HCT116 (cell line): ENCODE data around the gene CMIP. TPM values are rescaled to one million over a fixed set of nuclear protein-coding genes. Genes with fewer than 3 reads are reported as not detected.

Experiments
- ATAC-seq: fragments of 200-7000 bp; cut with Tn5 transposase; 2 replicates; pipeline ENCODE4 v1.9.1; 2020; ENCODE audit warnings: mild to moderate bottlenecking, moderate library complexity
- BruUV-seq: library from RNA; stranded (reverse); fragments of 400-500 nt; replicated peaks from 2 replicates; lab custom pipeline; 2021; lab: Mats Ljungman, UMichigan
- CTCF ChIA-PET: fragments of 300-600 bp; sonication (Branson Sonifier 250); formaldehyde crosslinking; loops from one replicate; lab custom pipeline; 2021; ENCODE audit warnings: antibody characterized with exemption; lab: Charles Lee
- POLR2A ChIA-PET: fragments of 300-600, 350-600 bp; sonication (Branson Sonifier 250); formaldehyde crosslinking; loops from one replicate; lab custom pipeline; 2021; ENCODE audit warnings: antibody characterized with exemption; lab: Charles Lee
- RAD21 ChIA-PET, 2 experiments: fragments of 300-600 bp; sonication (Branson Sonifier 250); formaldehyde crosslinking; loops; one replicate each; lab custom pipeline; 2023; ENCODE audit warnings: low total read pairs in 2 of 2; ENCODE audit not compliant: uncharacterized antibody in 2 of 2, unreplicated experiment in 2 of 2, low non-redundant PET in 1 of 2; lab: Charles Lee
- DNase-seq: peaks from one replicate; pipeline ENCODE4 v3.0.0-alpha.2; 2010; ENCODE audit warnings: low read depth, low spot score
- H2AFZ ChIP-seq: fragments of 200-600 bp; shearing (Covaris generic), sonication (generic); 2 replicates; pipeline ENCODE4 v1.6.1; 2017; ENCODE audit warnings: low read depth, mixed run types, mixed read lengths, antibody characterized with exemption, low read length; ENCODE audit not compliant: poor library complexity, severe bottlenecking
- H3K27ac ChIP-seq: 2 replicates; pipeline ENCODE4 v1.5.1; 2012; ENCODE audit warnings: low read depth, low read length
- H3K27me3 ChIP-seq: fragments of 200-600 bp; sonication (generic); 2 replicates; pipeline ENCODE4 v1.6.1; 2016; ENCODE audit warnings: mixed run types, low read length, mixed read lengths; ENCODE audit not compliant: insufficient read depth
- H3K36me3 ChIP-seq, 2 experiments: fragments of 200-500 bp in 1 of 2; fragments of 200-600 bp in 1 of 2; sonication (Bioruptor generic) in 1 of 2; sonication (generic) in 1 of 2; 2 replicates each; pipeline versions ENCODE4 v1.5.1 to v1.6.1; 2014 to 2016; ENCODE audit warnings: low read length in 2 of 2, inconsistent platforms in 1 of 2, mixed read lengths in 1 of 2, mixed run types in 1 of 2; ENCODE audit not compliant: insufficient read depth in 2 of 2, control insufficient read depth in 1 of 2
- H3K4me1 ChIP-seq, 2 experiments: fragments of 200-600 bp in 1 of 2; sonication (generic) in 1 of 2; 2 replicates each; pipeline versions ENCODE4 v1.5.1 to v1.6.1; 2012 to 2017; ENCODE audit warnings: low read length in 2 of 2, inconsistent platforms in 1 of 2, mild to moderate bottlenecking in 1 of 2, mixed read lengths in 1 of 2, mixed run types in 1 of 2, moderate library complexity in 1 of 2; ENCODE audit not compliant: insufficient read depth in 2 of 2, control insufficient read depth in 1 of 2
- H3K4me2 ChIP-seq: fragments of 200-600 bp; sonication (generic); 2 replicates; pipeline ENCODE4 v1.6.1; 2017; ENCODE audit warnings: mixed run types, low read length, mixed read lengths
- H3K4me3 ChIP-seq, 2 experiments: fragments of 200-600 bp in 1 of 2; sonication (generic) in 1 of 2; replicated peaks in 1 of 2; 2 replicates each; pipeline ENCODE4 v1.5.1; 2011 to 2016; ENCODE audit warnings: low read length in 2 of 2, control low read depth in 1 of 2, low read depth in 1 of 2, mild to moderate bottlenecking in 1 of 2, mixed read lengths in 1 of 2, mixed run types in 1 of 2
- H3K79me2 ChIP-seq: fragments of 200-600 bp; sonication (generic); 2 replicates; pipeline ENCODE4 v1.6.1; 2017; ENCODE audit warnings: mild to moderate bottlenecking, mixed run types, low read length, moderate library complexity, mixed read lengths; ENCODE audit not compliant: insufficient read depth
- H3K9ac ChIP-seq: fragments of 200-600 bp; sonication (generic); 2 replicates; pipeline ENCODE4 v1.6.1; 2016; ENCODE audit warnings: low read length, mixed read lengths
- H3K9me2 ChIP-seq: fragments of 200-600 bp; sonication (generic), shearing (Covaris generic); 2 replicates; pipeline ENCODE4 v1.6.1; 2017; ENCODE audit warnings: mixed run types, mild to moderate bottlenecking, moderate library complexity; ENCODE audit not compliant: insufficient read depth
- H3K9me3 ChIP-seq, 2 experiments: fragments of 200-500 bp in 1 of 2; fragments of 200-600 bp in 1 of 2; sonication (Bioruptor generic) in 1 of 2; sonication (generic) in 1 of 2; 2 replicates each; pipeline ENCODE4 v1.6.1; 2014 to 2017; ENCODE audit warnings: low read length in 2 of 2, mixed read lengths in 2 of 2, inconsistent platforms in 1 of 2, low read depth in 1 of 2, mild to moderate bottlenecking in 1 of 2, mixed run types in 1 of 2, moderate library complexity in 1 of 2; ENCODE audit not compliant: control insufficient read depth in 1 of 2, insufficient read depth in 1 of 2
- H4K20me1 ChIP-seq: fragments of 200-600 bp; sonication (generic), shearing (Covaris generic); 2 replicates; pipeline ENCODE4 v1.6.1; 2017; ENCODE audit warnings: mixed run types, mild to moderate bottlenecking, moderate library complexity; ENCODE audit not compliant: insufficient read depth
- CBX3 ChIP-seq: IDR thresholded peaks from 2 replicates; pipeline ENCODE4 v1.6.1; 2012; ENCODE audit warnings: low read depth
- EGR1 ChIP-seq: IDR thresholded peaks from 2 replicates; pipeline ENCODE4 v1.6.1; 2012; ENCODE audit warnings: low read depth
- ELF1 ChIP-seq: IDR thresholded peaks from 2 replicates; pipeline ENCODE4 v1.6.1; 2012; ENCODE audit warnings: low read depth, borderline replicate concordance
- EZH2phosphoT487 ChIP-seq: fragments of 200-600 bp; IDR thresholded peaks from 2 replicates; pipeline ENCODE4 v1.6.1; 2018; ENCODE audit warnings: antibody characterized with exemption, borderline replicate concordance
- FOSL1 ChIP-seq: IDR thresholded peaks from 2 replicates; pipeline ENCODE4 v1.6.1; 2012; ENCODE audit warnings: low read depth
- MAX ChIP-seq: IDR thresholded peaks from 2 replicates; pipeline ENCODE4 v1.6.1; 2012
- POLR2A ChIP-seq: IDR thresholded peaks from 2 replicates; pipeline ENCODE4 v1.7.0; 2011; ENCODE audit warnings: borderline replicate concordance; ENCODE audit not compliant: insufficient read depth, insufficient read length; ENCODE audit errors: extremely low read depth
- POLR2AphosphoS5 ChIP-seq: IDR thresholded peaks from 2 replicates; pipeline ENCODE4 v1.6.1; 2011; ENCODE audit warnings: mild to moderate bottlenecking, low read depth, low read length, moderate library complexity
- RAD21 ChIP-seq: IDR thresholded peaks from 2 replicates; pipeline ENCODE4 v1.6.1; 2012; ENCODE audit warnings: low read depth, mild to moderate bottlenecking
- SIN3A ChIP-seq: IDR thresholded peaks from 2 replicates; pipeline ENCODE4 v1.6.1; 2012; ENCODE audit warnings: low read depth
- SP1 ChIP-seq: IDR thresholded peaks from 2 replicates; pipeline ENCODE4 v1.6.1; 2012; ENCODE audit warnings: low read depth
- SRF ChIP-seq: IDR thresholded peaks from 2 replicates; pipeline ENCODE4 v1.6.1; 2012; ENCODE audit warnings: low read depth
- TCF7L2 ChIP-seq: IDR thresholded peaks from 2 replicates; pipeline ENCODE4 v1.7.0; 2011; ENCODE audit warnings: borderline replicate concordance, inconsistent platforms; ENCODE audit not compliant: insufficient read depth, insufficient read length; ENCODE audit errors: extremely low read depth
- YY1 ChIP-seq: IDR thresholded peaks from 2 replicates; pipeline ENCODE4 v1.6.1; 2011; ENCODE audit warnings: low read length, low read depth, moderate library complexity, mild to moderate bottlenecking; ENCODE audit not compliant: insufficient replicate concordance; ENCODE audit errors: extremely low read depth
- ZFX ChIP-seq: fragments of 450-650 bp; IDR thresholded peaks from 2 replicates; pipeline ENCODE4 v1.6.1; 2017
- ZNF274 ChIP-seq: fragments of 200-500 bp; sonication (Bioruptor generic); IDR thresholded peaks from 2 replicates; pipeline ENCODE4 v1.6.1; 2014; ENCODE audit warnings: mild to moderate bottlenecking, low read depth, low read length, inconsistent platforms
- intact Hi-C: fragments of 100-400 bp; cut with micrococcal nuclease; formaldehyde crosslinking; loops from 2 replicates; pipeline ENCODE4 v1.10.0; 2022
- total RNA-seq: library from RNA; stranded (reverse); gene quantifications from one replicate; pipeline ENCODE4 v1.2.1, GENCODE V29; 2021; ENCODE audit not compliant: unreplicated experiment
- TF ChIP-seq, protein P1 (sequence below): IDR thresholded peaks from 2 replicates; pipeline ENCODE4 v1.6.1; 2011; ENCODE audit warnings: mild to moderate bottlenecking, low read length, moderate library complexity; ENCODE audit not compliant: insufficient replicate concordance; ENCODE audit errors: extremely low read depth
- TF ChIP-seq, protein P2 (sequence below): IDR thresholded peaks from 2 replicates; pipeline ENCODE4 v1.6.1; 2012

The CMIP gene
- total RNA-seq, 1 experiment from 2014 or later: 64.6 TPM

- H3K36me3 ChIP-seq: no peaks in the 10 kb centered on the region
- BruUV-seq: no TSS peak
- intact Hi-C loops: no loop called here
- no peak for DNase-seq
- no peaks in the 10 kb centered on the region for H3K9me3 ChIP-seq
- H3K9me2 ChIP-seq: no peaks in the 10 kb centered on the region
- ATAC-seq: no peak
- H4K20me1 ChIP-seq: no peaks in the 10 kb centered on the region
- H3K4me3 ChIP-seq: no peak overlapping the region
- CTCF ChIA-PET: no interaction called here
- H2AFZ ChIP-seq: no peak overlapping the region
- POLR2A ChIA-PET: no interaction called here
- H3K4me2 ChIP-seq: no peak overlapping the region
- no peak overlapping the region for H3K9ac ChIP-seq
- RAD21 ChIA-PET: no interaction called here
- no peaks in the 10 kb centered on the region for H3K27me3 ChIP-seq
- H3K79me2 ChIP-seq: no peaks in the 10 kb centered on the region
- peaks cover 2 to 4% of the 10 kb centered on the region in 2 experiments; a peak in 3 of 4 replicates for H3K4me1 ChIP-seq
- H3K27ac ChIP-seq: no peak overlapping the region
- TF ChIP-seq TCF7L2 (no peak), EGR1 (no peak), SP1 (no peak), YY1 (no peak), RAD21 (no peak), MAX (no peak), POLR2A (no peak), CBX3 (no peak), SIN3A (no peak), SRF (no peak), ELF1 (no peak), POLR2AphosphoS5 (no peak), ZFX (no peak), ZNF274 (no peak), FOSL1 (no peak), EZH2phosphoT487 (no peak)
- TF ChIP-seq, protein P1, sequence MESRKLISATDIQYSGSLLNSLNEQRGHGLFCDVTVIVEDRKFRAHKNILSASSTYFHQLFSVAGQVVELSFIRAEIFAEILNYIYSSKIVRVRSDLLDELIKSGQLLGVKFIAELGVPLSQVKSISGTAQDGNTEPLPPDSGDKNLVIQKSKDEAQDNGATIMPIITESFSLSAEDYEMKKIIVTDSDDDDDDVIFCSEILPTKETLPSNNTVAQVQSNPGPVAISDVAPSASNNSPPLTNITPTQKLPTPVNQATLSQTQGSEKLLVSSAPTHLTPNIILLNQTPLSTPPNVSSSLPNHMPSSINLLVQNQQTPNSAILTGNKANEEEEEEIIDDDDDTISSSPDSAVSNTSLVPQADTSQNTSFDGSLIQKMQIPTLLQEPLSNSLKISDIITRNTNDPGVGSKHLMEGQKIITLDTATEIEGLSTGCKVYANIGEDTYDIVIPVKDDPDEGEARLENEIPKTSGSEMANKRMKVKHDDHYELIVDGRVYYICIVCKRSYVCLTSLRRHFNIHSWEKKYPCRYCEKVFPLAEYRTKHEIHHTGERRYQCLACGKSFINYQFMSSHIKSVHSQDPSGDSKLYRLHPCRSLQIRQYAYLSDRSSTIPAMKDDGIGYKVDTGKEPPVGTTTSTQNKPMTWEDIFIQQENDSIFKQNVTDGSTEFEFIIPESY: no peak
- TF ChIP-seq, protein P2, sequence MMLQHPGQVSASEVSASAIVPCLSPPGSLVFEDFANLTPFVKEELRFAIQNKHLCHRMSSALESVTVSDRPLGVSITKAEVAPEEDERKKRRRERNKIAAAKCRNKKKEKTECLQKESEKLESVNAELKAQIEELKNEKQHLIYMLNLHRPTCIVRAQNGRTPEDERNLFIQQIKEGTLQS: no peak
Measured at GRCh38 chr16:81415751-81416150, 28.9 kb upstream of the CMIP start.
